ENCODE results near the gene KREMEN1. TPM values are rescaled to one million over a fixed set of nuclear protein-coding genes. Genes with fewer than 3 reads are reported as not detected.

KREMEN1 gene
- total and polyA plus RNA-seq, 9 of the 15 experiments (the other 6 are each of a cell fraction or from before 2014, with no cell fraction given): 0.69 to 11.5 (median 4.3) TPM

GRCh38 chr22:29158546-29158945 is 85.7 kb downstream of the KREMEN1 start:
- no peak overlapping the region for H3K4me2 ChIP-seq (ENCODE audit: insufficient read depth, low read length)
- no TSS peak for BruUV-seq (replicated peaks)
- H3K79me2 ChIP-seq (ENCODE audit: control insufficient read depth, insufficient read depth, low read length): no peaks in the 10 kb centered on the region
- no peak overlapping the region for H3K4me3 ChIP-seq
- H3K9me3 ChIP-seq (replicated peaks; ENCODE audit: control insufficient read depth, insufficient read depth, low read depth, low read length): no peaks in the 10 kb centered on the region
- WGBS (ENCODE audit: insufficient coverage, low coverage, missing lambda C conversion rate): 80% methylated on average over 5 of the region's 5 CpGs
- ChIA-PET POLR2A (interaction anchor here (0.7 kb wide), 1 partner anchor 93 kb away, joined by 3 read pairs; no protein-coding TSS in a partner anchor), CTCF (ENCODE audit: low intra/inter-chr PET ratio) (interaction anchor here (0.6 kb wide), 1 partner anchor 68 kb away, joined by 3 read pairs; no protein-coding TSS in a partner anchor)
- H4K20me1 ChIP-seq (replicated peaks; ENCODE audit: control insufficient read depth, insufficient read depth, low read length): no peaks in the 10 kb centered on the region
- no peak overlapping the region for H2AFZ ChIP-seq (ENCODE audit: low read depth, low read length)
- H3K9ac ChIP-seq (ENCODE audit: insufficient read depth in 1 of 2, low read depth in 2 of 2, low read length in 2 of 2): no peak overlapping the region
- in situ Hi-C loops (cut with MboI): loop anchor here (10.0 kb wide), 1 partner anchor 304 kb away; no protein-coding TSS in a partner anchor
- H3K4me1 ChIP-seq (replicated peaks in 1 of 2; ENCODE audit: control insufficient read depth in 2 of 2, insufficient read depth in 2 of 2, low read length in 2 of 2): peaks cover 6 to 9% of the 10 kb centered on the region in 2 experiments; a peak in 4 of 5 replicates
- H3K27ac ChIP-seq (ENCODE audit: extremely low read depth, low read depth, low read length): no peak overlapping the region
- no peak for DNase-seq (ENCODE audit: extremely low read depth in 1 of 4, low spot score in 3 of 4)
- no peaks in the 10 kb centered on the region for H3K36me3 ChIP-seq (ENCODE audit: control insufficient read depth, insufficient read depth, low read length)
- no peak for FAIRE-seq
- no peak for ATAC-seq
- no peaks in the 10 kb centered on the region for H3K27me3 ChIP-seq (ENCODE audit: control insufficient read depth in 2 of 2, insufficient read depth in 2 of 2, low read length in 2 of 2)
- no peaks in the 10 kb centered on the region for H3K9me1 ChIP-seq (ENCODE audit: control insufficient read depth, insufficient read depth, low read length)
- TF ChIP-seq FOXA1 (IDR thresholded peaks at IDR 0.05; ENCODE audit: borderline replicate concordance) (no peak), ARID1B (IDR thresholded peaks at IDR 0.05) (no peak), ZNF561 (CRISPR knock-in tag; conservative IDR thresholded peaks at IDR 0.05) (no peak), HNRNPL (IDR thresholded peaks at IDR 0.05; ENCODE audit: low read depth, low read length) (no peak), KAT7 (CRISPR knock-in tag; IDR thresholded peaks at IDR 0.05; ENCODE audit: borderline replicate concordance) (no peak), ZNF589 (CRISPR knock-in tag; IDR thresholded peaks at IDR 0.05; ENCODE audit: low read depth) (no peak), ZNF217 (CRISPR knock-in tag; IDR thresholded peaks at IDR 0.05) (no peak), CREB3L1 (IDR thresholded peaks at IDR 0.05; ENCODE audit: borderline replicate concordance, low read depth) (no peak), FOXP4 (CRISPR knock-in tag; IDR thresholded peaks at IDR 0.05; ENCODE audit: borderline replicate concordance) (no peak)
- intact Hi-C loops (cut with micrococcal nuclease): loop anchor here (10.0 kb wide), 1 partner anchor 94 kb away; the partner anchor contains the start of gene C22orf31
